Measurements from ENCODE around the gene SPACA5.
A peak's percentile ranks its signal among the peaks of the same experiment; 100 is the strongest.
"Not testable (repeated sequence)": the region's sequence is repeated elsewhere in the genome, so short reads cannot be mapped to it uniquely, and the experiment has no call there.

SPACA5 gene

GRCh38 chrX:48006688-48007087 lies at the start of gene SPACA5:
TSS of gene SPACA5 (plus strand) at chrX:48006988. CDS start at chrX:48007803, 815 bp downstream.
- H3K4me3 ChIP-seq (ENCODE audit: low read depth, low read length); H3K4me1 ChIP-seq (ENCODE audit: control insufficient read depth, insufficient read depth, low read length); H3K9me3 ChIP-seq (ENCODE audit: control insufficient read depth, insufficient read depth, low read length); H3K27me3 ChIP-seq (ENCODE audit: control insufficient read depth, insufficient read depth, low read length); H3K36me3 ChIP-seq (ENCODE audit: control insufficient read depth, insufficient read depth, low read length); H3K27ac ChIP-seq (ENCODE audit: low read depth, low read length); H3K9ac ChIP-seq (ENCODE audit: low read depth, low read length): not testable (repeated sequence)

GRCh38 chrX:47958206-47958605 lies 48.6 kb upstream of the SPACA5 start:
- H3K27ac ChIP-seq (ENCODE audit: low read depth, low read length); H3K4me3 ChIP-seq (ENCODE audit: low read depth, low read length); H3K36me3 ChIP-seq (ENCODE audit: control insufficient read depth, insufficient read depth, low read length); H3K27me3 ChIP-seq (ENCODE audit: control insufficient read depth, insufficient read depth, low read length); H3K4me1 ChIP-seq (ENCODE audit: control insufficient read depth, insufficient read depth, low read length); H3K9ac ChIP-seq (ENCODE audit: low read depth, low read length): not testable (repeated sequence)
- peaks cover 52% of the 10 kb centered on the region for H3K9me3 ChIP-seq (ENCODE audit: control insufficient read depth, insufficient read depth, low read length)

GRCh38 chrX:47958761-47959342 lies 47.9 kb upstream of the SPACA5 start:
- peaks cover 55% of the 10 kb centered on the region for H3K9me3 ChIP-seq (ENCODE audit: control insufficient read depth, insufficient read depth, low read length)
- no peaks in the 10 kb centered on the region for H3K36me3 ChIP-seq (ENCODE audit: control insufficient read depth, insufficient read depth, low read length)
- H3K9ac ChIP-seq (ENCODE audit: low read depth, low read length) = no peak overlapping the region
- H3K27ac ChIP-seq (ENCODE audit: low read depth, low read length) = no peak overlapping the region
- H3K4me1 ChIP-seq (ENCODE audit: control insufficient read depth, insufficient read depth, low read length) = no peaks in the 10 kb centered on the region
- H3K27me3 ChIP-seq (ENCODE audit: control insufficient read depth, insufficient read depth, low read length) = no peaks in the 10 kb centered on the region
- peak overlapping the region; percentile 9; the same call in 1 of the 2 replicates for H3K4me3 ChIP-seq (ENCODE audit: low read depth, low read length)

GRCh38 chrX:47960406-47960805 lies 46.4 kb upstream of the SPACA5 start:
- Histone ChIP-seq H3K27me3 (ENCODE audit: control insufficient read depth, insufficient read depth, low read length) (no peaks in the 10 kb centered on the region), H3K9ac (ENCODE audit: low read depth, low read length) (no peak overlapping the region), H3K9me3 (ENCODE audit: control insufficient read depth, insufficient read depth, low read length) (peaks cover 65% of the 10 kb centered on the region), H3K4me1 (ENCODE audit: control insufficient read depth, insufficient read depth, low read length) (no peaks in the 10 kb centered on the region), H3K36me3 (ENCODE audit: control insufficient read depth, insufficient read depth, low read length) (no peaks in the 10 kb centered on the region), H3K4me3 (ENCODE audit: low read depth, low read length) (no peak overlapping the region), H3K27ac (ENCODE audit: low read depth, low read length) (no peak overlapping the region)

- not testable (repeated sequence) for H3K27me3 ChIP-seq (ENCODE audit: control insufficient read depth, insufficient read depth, low read length); H3K9ac ChIP-seq (ENCODE audit: low read depth, low read length); H3K4me1 ChIP-seq (ENCODE audit: control insufficient read depth, insufficient read depth, low read length); H3K27ac ChIP-seq (ENCODE audit: low read depth, low read length); H3K36me3 ChIP-seq (ENCODE audit: control insufficient read depth, insufficient read depth, low read length); H3K4me3 ChIP-seq (ENCODE audit: low read depth, low read length)
- H3K9me3 ChIP-seq (ENCODE audit: control insufficient read depth, insufficient read depth, low read length) = peaks cover 67% of the 10 kb centered on the region
Observed at GRCh38 chrX:47961830-47962229, 45.0 kb upstream of the SPACA5 start.

- H3K27me3 ChIP-seq (ENCODE audit: control insufficient read depth, insufficient read depth, low read length); H3K27ac ChIP-seq (ENCODE audit: low read depth, low read length); H3K4me3 ChIP-seq (ENCODE audit: low read depth, low read length); H3K36me3 ChIP-seq (ENCODE audit: control insufficient read depth, insufficient read depth, low read length); H3K9ac ChIP-seq (ENCODE audit: low read depth, low read length); H3K4me1 ChIP-seq (ENCODE audit: control insufficient read depth, insufficient read depth, low read length): not testable (repeated sequence)
- peaks cover 80% of the 10 kb centered on the region for H3K9me3 ChIP-seq (ENCODE audit: control insufficient read depth, insufficient read depth, low read length)
Observed at GRCh38 chrX:47965526-47965925, 41.3 kb upstream of the SPACA5 start.

GRCh38 chrX:47973235-47973634 lies 33.6 kb upstream of the SPACA5 start:
- Histone ChIP-seq H3K27ac (ENCODE audit: low read depth, low read length) (no peak overlapping the region), H3K27me3 (ENCODE audit: control insufficient read depth, insufficient read depth, low read length) (no peaks in the 10 kb centered on the region), H3K9me3 (ENCODE audit: control insufficient read depth, insufficient read depth, low read length) (peaks cover 96% of the 10 kb centered on the region), H3K4me3 (ENCODE audit: low read depth, low read length) (no peak overlapping the region), H3K36me3 (ENCODE audit: control insufficient read depth, insufficient read depth, low read length) (peaks cover 20% of the 10 kb centered on the region), H3K9ac (ENCODE audit: low read depth, low read length) (no peak overlapping the region), H3K4me1 (ENCODE audit: control insufficient read depth, insufficient read depth, low read length) (no peaks in the 10 kb centered on the region)

- H3K9me3 ChIP-seq (ENCODE audit: control insufficient read depth, insufficient read depth, low read length) = peaks cover 96% of the 10 kb centered on the region
- no peak overlapping the region for H3K27ac ChIP-seq (ENCODE audit: low read depth, low read length)
- H3K4me3 ChIP-seq (ENCODE audit: low read depth, low read length) = no peak overlapping the region
- H3K4me1 ChIP-seq (ENCODE audit: control insufficient read depth, insufficient read depth, low read length) = no peaks in the 10 kb centered on the region
- H3K9ac ChIP-seq (ENCODE audit: low read depth, low read length) = no peak overlapping the region
- peaks cover 49% of the 10 kb centered on the region for H3K36me3 ChIP-seq (ENCODE audit: control insufficient read depth, insufficient read depth, low read length)
- no peaks in the 10 kb centered on the region for H3K27me3 ChIP-seq (ENCODE audit: control insufficient read depth, insufficient read depth, low read length)
Observed at GRCh38 chrX:47976254-47977151, 30.3 kb upstream of the SPACA5 start.

- Histone ChIP-seq H3K27me3 (ENCODE audit: control insufficient read depth, insufficient read depth, low read length) (no peaks in the 10 kb centered on the region), H3K4me1 (ENCODE audit: control insufficient read depth, insufficient read depth, low read length) (no peaks in the 10 kb centered on the region), H3K9ac (ENCODE audit: low read depth, low read length) (no peak overlapping the region), H3K9me3 (ENCODE audit: control insufficient read depth, insufficient read depth, low read length) (peaks cover 30% of the 10 kb centered on the region), H3K36me3 (ENCODE audit: control insufficient read depth, insufficient read depth, low read length) (peaks cover 12% of the 10 kb centered on the region), H3K27ac (ENCODE audit: low read depth, low read length) (no peak overlapping the region), H3K4me3 (ENCODE audit: low read depth, low read length) (no peak overlapping the region)
Observed at GRCh38 chrX:47991263-47992094, 15.3 kb upstream of the SPACA5 start.

GRCh38 chrX:47992095-47992380 lies 14.8 kb upstream of the SPACA5 start:
- peaks cover 33% of the 10 kb centered on the region for H3K9me3 ChIP-seq (ENCODE audit: control insufficient read depth, insufficient read depth, low read length)
- peaks cover 8% of the 10 kb centered on the region for H3K36me3 ChIP-seq (ENCODE audit: control insufficient read depth, insufficient read depth, low read length)
- no peak overlapping the region for H3K9ac ChIP-seq (ENCODE audit: low read depth, low read length)
- no peaks in the 10 kb centered on the region for H3K27me3 ChIP-seq (ENCODE audit: control insufficient read depth, insufficient read depth, low read length)
- H3K27ac ChIP-seq (ENCODE audit: low read depth, low read length) = no peak overlapping the region
- no peak overlapping the region for H3K4me3 ChIP-seq (ENCODE audit: low read depth, low read length)
- H3K4me1 ChIP-seq (ENCODE audit: control insufficient read depth, insufficient read depth, low read length) = no peaks in the 10 kb centered on the region

- H3K9me3 ChIP-seq (ENCODE audit: control insufficient read depth, insufficient read depth, low read length) = peaks cover 33% of the 10 kb centered on the region
- H3K9ac ChIP-seq (ENCODE audit: low read depth, low read length) = no peak overlapping the region
- H3K4me3 ChIP-seq (ENCODE audit: low read depth, low read length) = no peak overlapping the region
- no peaks in the 10 kb centered on the region for H3K4me1 ChIP-seq (ENCODE audit: control insufficient read depth, insufficient read depth, low read length)
- no peaks in the 10 kb centered on the region for H3K27me3 ChIP-seq (ENCODE audit: control insufficient read depth, insufficient read depth, low read length)
- no peak overlapping the region for H3K27ac ChIP-seq (ENCODE audit: low read depth, low read length)
- peaks cover 4% of the 10 kb centered on the region for H3K36me3 ChIP-seq (ENCODE audit: control insufficient read depth, insufficient read depth, low read length)
Observed at GRCh38 chrX:47992669-47993068, 14.1 kb upstream of the SPACA5 start.
